DND-41 (cell line): ENCODE measurements around the gene ATF6.

ENCODE experiments used
- ATAC-seq: fragments of 200-7000 bp; cut with Tn5 transposase; 3 replicates; pipeline ENCODE4 v1.9.1; 2021; ENCODE audit warnings: low read depth; ENCODE audit not compliant: insufficient read depth
- DNase-seq: peaks from one replicate; pipeline ENCODE4 v3.0.0-alpha.2; 2020
- H2AFZ ChIP-seq: 2 replicates; pipeline ENCODE4 v1.6.0; 2012; ENCODE audit warnings: low read depth, low read length
- H3K27ac ChIP-seq: 2 replicates; pipeline ENCODE4 v1.5.1; 2012; ENCODE audit warnings: low read length, inconsistent platforms
- H3K27me3 ChIP-seq: fragments of 200-600 bp; sonication (generic); 2 replicates; pipeline ENCODE4 v1.6.0; 2012; ENCODE audit warnings: low read length, mild to moderate bottlenecking, inconsistent platforms; ENCODE audit not compliant: insufficient read depth, poor library complexity
- H3K36me3 ChIP-seq: 2 replicates; pipeline ENCODE4 v1.5.1; 2012; ENCODE audit warnings: low read length, inconsistent platforms; ENCODE audit not compliant: insufficient read depth
- H3K4me1 ChIP-seq: 2 replicates; pipeline ENCODE4 v1.5.1; 2012; ENCODE audit warnings: mild to moderate bottlenecking, low read length; ENCODE audit not compliant: insufficient read depth
- H3K4me2 ChIP-seq: 2 replicates; pipeline ENCODE4 v1.6.0; 2012; ENCODE audit warnings: mild to moderate bottlenecking, moderate library complexity, low read length, inconsistent platforms; ENCODE audit not compliant: insufficient read depth
- H3K4me3 ChIP-seq, 2 experiments: fragments of 200-600 bp in 1 of 2; shearing (Covaris generic) in 1 of 2; 2 replicates each; pipeline ENCODE4 v1.5.1; 2012 to 2016; ENCODE audit warnings: inconsistent platforms in 2 of 2, low read length in 2 of 2, mild to moderate bottlenecking in 2 of 2, low read depth in 1 of 2, moderate library complexity in 1 of 2
- H3K79me2 ChIP-seq: 2 replicates; pipeline ENCODE4 v1.6.0; 2012; ENCODE audit warnings: low read length, inconsistent platforms; ENCODE audit not compliant: insufficient read depth
- H3K9ac ChIP-seq: 2 replicates; pipeline ENCODE4 v1.6.0; 2012; ENCODE audit warnings: low read depth, mild to moderate bottlenecking, inconsistent platforms, low read length, moderate library complexity
- H3K9me3 ChIP-seq: 2 replicates; pipeline ENCODE4 v1.5.1; 2012; ENCODE audit warnings: low read length, moderate library complexity, mild to moderate bottlenecking, inconsistent platforms; ENCODE audit not compliant: insufficient read depth, severe bottlenecking
- H4K20me1 ChIP-seq: 2 replicates; pipeline ENCODE4 v1.6.0; 2012; ENCODE audit warnings: low read length; ENCODE audit not compliant: insufficient read depth
- CTCF ChIP-seq: IDR thresholded peaks from 2 replicates; pipeline ENCODE4 v1.5.1; 2012; ENCODE audit warnings: borderline replicate concordance, low read length, moderate library complexity, mild to moderate bottlenecking; ENCODE audit not compliant: poor library complexity, severe bottlenecking; ENCODE audit errors: extremely low read depth
- EZH2 ChIP-seq: IDR thresholded peaks from 3 replicates; pipeline ENCODE4 v1.6.1; 2012; ENCODE audit warnings: borderline replicate concordance, low read depth, mild to moderate bottlenecking, moderate library complexity, low read length, inconsistent platforms; ENCODE audit not compliant: severe bottlenecking

ATF6 gene

GRCh38 chr1:161886589-161886988, 120.5 kb downstream of the ATF6 start:
- H3K36me3 ChIP-seq: peaks cover 32% of the 10 kb centered on the region
- no peak for ATAC-seq

GRCh38 chr1:161887730-161888287, 121.7 kb downstream of the ATF6 start:
- no peak overlapping the region for H3K9ac ChIP-seq
- no peak overlapping the region for H2AFZ ChIP-seq
- ATAC-seq: no peak
- no peaks in the 10 kb centered on the region for H3K9me3 ChIP-seq
- H3K4me1 ChIP-seq: no peaks in the 10 kb centered on the region
- H3K27ac ChIP-seq: no peak overlapping the region
- H4K20me1 ChIP-seq: no peaks in the 10 kb centered on the region
- H3K4me2 ChIP-seq: no peak overlapping the region
- H3K27me3 ChIP-seq: no peaks in the 10 kb centered on the region
- TF ChIP-seq CTCF: no peak
- no peak for TF ChIP-seq EZH2
- DNase-seq: no peak
- H3K36me3 ChIP-seq: peaks cover 32% of the 10 kb centered on the region
- H3K4me3 ChIP-seq: no peak overlapping the region
- H3K79me2 ChIP-seq: no peaks in the 10 kb centered on the region

More at GRCh38 chr1:161886589-161886988, 120.5 kb downstream of the ATF6 start:
- H3K4me3 ChIP-seq: no peak overlapping the region
- no peak overlapping the region for H3K27ac ChIP-seq
- no peak for DNase-seq
- H3K79me2 ChIP-seq: no peaks in the 10 kb centered on the region
- no peaks in the 10 kb centered on the region for H3K4me1 ChIP-seq
- H3K9ac ChIP-seq: no peak overlapping the region
- H3K9me3 ChIP-seq: no peaks in the 10 kb centered on the region
- TF ChIP-seq CTCF (no peak), EZH2 (no peak)
- H4K20me1 ChIP-seq: no peaks in the 10 kb centered on the region
- H2AFZ ChIP-seq: no peak overlapping the region
- no peak overlapping the region for H3K4me2 ChIP-seq
- no peaks in the 10 kb centered on the region for H3K27me3 ChIP-seq

- no peaks in the 10 kb centered on the region for H3K9me3 ChIP-seq
- H3K36me3 ChIP-seq: peaks cover 32% of the 10 kb centered on the region
- no peaks in the 10 kb centered on the region for H3K4me1 ChIP-seq
- no peak for TF ChIP-seq EZH2
- TF ChIP-seq CTCF: no peak
- no peak overlapping the region for H3K4me3 ChIP-seq
- no peaks in the 10 kb centered on the region for H4K20me1 ChIP-seq
- no peak overlapping the region for H2AFZ ChIP-seq
- no peak for ATAC-seq
- no peaks in the 10 kb centered on the region for H3K79me2 ChIP-seq
- no peak overlapping the region for H3K4me2 ChIP-seq
- no peak overlapping the region for H3K9ac ChIP-seq
- DNase-seq: no peak
- H3K27ac ChIP-seq: no peak overlapping the region
- H3K27me3 ChIP-seq: no peaks in the 10 kb centered on the region
Observed at GRCh38 chr1:161890574-161890973, 124.5 kb downstream of the ATF6 start.
